CD14-positive monocyte (primary cell): ENCODE results near the gene TMEM30A. TPM values are rescaled to one million over a fixed set of nuclear protein-coding genes. Genes with fewer than 3 reads are reported as not detected.

Experiments
- DNase-seq, 3 donors: peaks; one replicate each; pipeline ENCODE4 v3.0.0-alpha.2; 2011 to 2022
- H2AFZ ChIP-seq: 2 replicates; pipeline ENCODE4 v1.6.0; 2012; ENCODE audit warnings: mild to moderate bottlenecking, low read depth, low read length, inconsistent platforms; ENCODE audit not compliant: insufficient read depth, poor library complexity, severe bottlenecking
- H3K27ac ChIP-seq, 2 donors: 1 replicate in 1 of 2; 2 replicates in 1 of 2; pipeline ENCODE4 v1.5.1; 2012 to 2013; ENCODE audit warnings: low read length in 2 of 2, control low read depth in 1 of 2, inconsistent platforms in 1 of 2, low read depth in 1 of 2, mild to moderate bottlenecking in 1 of 2
- H3K27me3 ChIP-seq, 2 donors: one replicate each; pipeline versions ENCODE4 v1.6.0 to v1.6.1; 2011 to 2013; ENCODE audit warnings: low read length in 2 of 2; ENCODE audit not compliant: control insufficient read depth in 2 of 2, insufficient read depth in 2 of 2
- H3K36me3 ChIP-seq, 2 donors: replicated peaks in 1 of 2; 1 replicate in 1 of 2; 2 replicates in 1 of 2; pipeline versions ENCODE4 v1.5.1 to v1.6.1; 2012 to 2013; ENCODE audit warnings: low read length in 2 of 2, control low read depth in 1 of 2, inconsistent platforms in 1 of 2, mild to moderate bottlenecking in 1 of 2; ENCODE audit not compliant: insufficient read depth in 2 of 2, control insufficient read depth in 1 of 2
- H3K4me1 ChIP-seq, 2 donors: 1 replicate in 1 of 2; 2 replicates in 1 of 2; pipeline versions ENCODE4 v1.5.1 to v1.6.1; 2012 to 2013; ENCODE audit warnings: low read length in 2 of 2, control low read depth in 1 of 2, inconsistent platforms in 1 of 2, mild to moderate bottlenecking in 1 of 2, moderate library complexity in 1 of 2; ENCODE audit not compliant: insufficient read depth in 2 of 2, control insufficient read depth in 1 of 2
- H3K4me2 ChIP-seq: replicated peaks from 2 replicates; pipeline ENCODE3; 2012; ENCODE audit warnings: low read length, moderate library complexity, mild to moderate bottlenecking; ENCODE audit not compliant: poor library complexity, severe bottlenecking; ENCODE audit errors: extremely low read depth
- H3K4me3 ChIP-seq, 3 experiments: fragments of 200-600 bp in 1 of 3; sonication (generic) in 1 of 3; replicated peaks in 1 of 3; 1 replicate in 2 of 3; 2 replicates in 1 of 3; pipeline ENCODE4 v1.5.1; 2011 to 2013; ENCODE audit warnings: low read length in 3 of 3, mild to moderate bottlenecking in 3 of 3, control low read depth in 2 of 3, low read depth in 2 of 3, inconsistent platforms in 1 of 3, moderate library complexity in 1 of 3
- H3K79me2 ChIP-seq: 2 replicates; pipeline ENCODE4 v1.6.0; 2012; ENCODE audit warnings: mild to moderate bottlenecking, control low read depth, inconsistent platforms, low read length, moderate library complexity; ENCODE audit not compliant: insufficient read depth
- H3K9ac ChIP-seq: 2 replicates; pipeline ENCODE4 v1.6.0; 2017; ENCODE audit warnings: low read length, mild to moderate bottlenecking; ENCODE audit not compliant: insufficient read depth, poor library complexity, severe bottlenecking
- H3K9me3 ChIP-seq, 2 donors: replicated peaks in 1 of 2; 1 replicate in 1 of 2; 2 replicates in 1 of 2; pipeline versions ENCODE4 v1.5.1 to v1.6.1; 2012 to 2013; ENCODE audit warnings: low read length in 2 of 2, control low read depth in 1 of 2; ENCODE audit not compliant: control insufficient read depth in 1 of 2, insufficient read depth in 1 of 2
- H4K20me1 ChIP-seq: 2 replicates; pipeline ENCODE4 v1.6.0; 2012; ENCODE audit warnings: mild to moderate bottlenecking, low read length, control low read depth, moderate library complexity; ENCODE audit not compliant: insufficient read depth
- H3K27ac Mint-ChIP-seq, 7 donors: one replicate each; pipeline ENCODE4 v1.8.0; 2020; ENCODE audit warnings: mild to moderate bottlenecking in 7 of 7, mixed read lengths in 7 of 7, moderate library complexity in 6 of 7, inconsistent platforms in 2 of 7
- H3K27me3 Mint-ChIP-seq, 3 donors: one replicate each; pipeline ENCODE4 v1.8.0; 2021 to 2022; ENCODE audit warnings: low read depth in 3 of 3, mild to moderate bottlenecking in 3 of 3, mixed read lengths in 3 of 3, moderate library complexity in 3 of 3, inconsistent platforms in 1 of 3
- H3K36me3 Mint-ChIP-seq, 2 donors: one replicate each; pipeline ENCODE4 v1.8.0; 2020; ENCODE audit warnings: mixed read lengths in 2 of 2, inconsistent platforms in 1 of 2, mild to moderate bottlenecking in 1 of 2
- H3K4me1 Mint-ChIP-seq: one replicate; pipeline ENCODE4 v1.8.0; 2020; ENCODE audit warnings: mild to moderate bottlenecking, mixed read lengths
- H3K4me3 Mint-ChIP-seq, 2 donors: one replicate each; pipeline ENCODE4 v1.8.0; 2020; ENCODE audit warnings: mild to moderate bottlenecking in 2 of 2, mixed read lengths in 2 of 2, moderate library complexity in 1 of 2
- H3K9me3 Mint-ChIP-seq, 7 donors: one replicate each; pipeline ENCODE4 v1.8.0; 2020 to 2022; ENCODE audit warnings: mixed read lengths in 7 of 7, mild to moderate bottlenecking in 6 of 7, moderate library complexity in 6 of 7, inconsistent platforms in 2 of 7
- WGBS: methylation state at CpG from one replicate; pipeline ENCODE4 v1.1.5; 2013; ENCODE audit warnings: missing lambda C conversion rate; ENCODE audit not compliant: insufficient coverage; 5-methylcytosine and 5-hydroxymethylcytosine counted together
- intact Hi-C, 2 donors: fragments of 100-400 bp; cut with micrococcal nuclease; formaldehyde crosslinking; loops; one replicate each; pipeline versions ENCODE4 v1.15.0 to v1.15.1; 2023
- polyA plus RNA-seq, 3 donors: library from polyadenylated mRNA; depleted of rRNA in 1 of 3; unstranded in 2 of 3; stranded (reverse) in 1 of 3; fragments of 300-500 nt in 2 of 3; fragments of >200 nt in 1 of 3; fragmentation: Illumina TruSeq in 2 of 3; gene quantifications; 1 replicate in 2 of 3; 2 replicates in 1 of 3; pipeline ENCODE4 v1.2.3, GENCODE V29; 2012 to 2021
- TF ChIP-seq, protein P1 (sequence below): fragments of 200-600 bp; IDR thresholded peaks from one replicate; pipeline ENCODE4 v1.8.0; 2022; ENCODE audit warnings: antibody characterized with exemption, mild to moderate bottlenecking

TMEM30A gene
- polyA plus RNA-seq, 3 donors = 12.2 to 101 (median 70.6) TPM

GRCh38 chr6:75291744-75292143 is 7.2 kb upstream of the TMEM30A start:
- Mint-ChIP-seq H3K27me3 (no peaks in the 10 kb centered on the region), H3K36me3 (peaks cover 2 to 10% of the 10 kb centered on the region in 2 donors), H3K9me3 (no peaks in the 10 kb centered on the region), H3K4me1 (peaks cover 16% of the 10 kb centered on the region), H3K27ac (no peak overlapping the region), H3K4me3 (no peak overlapping the region)
- intact Hi-C loops = no loop called here
- H4K20me1 ChIP-seq = no peaks in the 10 kb centered on the region
- no peaks in the 10 kb centered on the region for H3K9me3 ChIP-seq
- H3K27me3 ChIP-seq = no peaks in the 10 kb centered on the region
- no peak for DNase-seq
- peaks cover 0 to 13% of the 10 kb centered on the region in 2 donors for H3K4me1 ChIP-seq
- no peak overlapping the region for H3K4me3 ChIP-seq
- no peak overlapping the region for H3K27ac ChIP-seq
- H3K9ac ChIP-seq = no peak overlapping the region
- H2AFZ ChIP-seq = no peak overlapping the region
- TF ChIP-seq, protein P1, sequence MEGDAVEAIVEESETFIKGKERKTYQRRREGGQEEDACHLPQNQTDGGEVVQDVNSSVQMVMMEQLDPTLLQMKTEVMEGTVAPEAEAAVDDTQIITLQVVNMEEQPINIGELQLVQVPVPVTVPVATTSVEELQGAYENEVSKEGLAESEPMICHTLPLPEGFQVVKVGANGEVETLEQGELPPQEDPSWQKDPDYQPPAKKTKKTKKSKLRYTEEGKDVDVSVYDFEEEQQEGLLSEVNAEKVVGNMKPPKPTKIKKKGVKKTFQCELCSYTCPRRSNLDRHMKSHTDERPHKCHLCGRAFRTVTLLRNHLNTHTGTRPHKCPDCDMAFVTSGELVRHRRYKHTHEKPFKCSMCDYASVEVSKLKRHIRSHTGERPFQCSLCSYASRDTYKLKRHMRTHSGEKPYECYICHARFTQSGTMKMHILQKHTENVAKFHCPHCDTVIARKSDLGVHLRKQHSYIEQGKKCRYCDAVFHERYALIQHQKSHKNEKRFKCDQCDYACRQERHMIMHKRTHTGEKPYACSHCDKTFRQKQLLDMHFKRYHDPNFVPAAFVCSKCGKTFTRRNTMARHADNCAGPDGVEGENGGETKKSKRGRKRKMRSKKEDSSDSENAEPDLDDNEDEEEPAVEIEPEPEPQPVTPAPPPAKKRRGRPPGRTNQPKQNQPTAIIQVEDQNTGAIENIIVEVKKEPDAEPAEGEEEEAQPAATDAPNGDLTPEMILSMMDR = no peak
- H3K4me2 ChIP-seq = no peak overlapping the region
- no CpG with 5 or more reads among the region's 1 CpG for WGBS
- no peaks in the 10 kb centered on the region for H3K36me3 ChIP-seq
- peaks cover 9% of the 10 kb centered on the region for H3K79me2 ChIP-seq

- no peak overlapping the region for H3K4me3 Mint-ChIP-seq
- Histone ChIP-seq H3K9ac (no peak overlapping the region), H3K4me3 (no peak overlapping the region), H3K4me2 (no peak overlapping the region), H3K36me3 (no peaks in the 10 kb centered on the region), H3K9me3 (no peaks in the 10 kb centered on the region), H3K27me3 (no peaks in the 10 kb centered on the region), H3K27ac (no peak overlapping the region), H2AFZ (no peak overlapping the region), H3K4me1 (peaks cover 0 to 13% of the 10 kb centered on the region in 2 donors), H4K20me1 (no peaks in the 10 kb centered on the region), H3K79me2 (peaks cover 13% of the 10 kb centered on the region)
- no peaks in the 10 kb centered on the region for H3K27me3 Mint-ChIP-seq
- H3K27ac Mint-ChIP-seq = no peak overlapping the region
- TF ChIP-seq, protein P1 = no peak
- H3K36me3 Mint-ChIP-seq = peaks cover 2 to 10% of the 10 kb centered on the region in 2 donors
- DNase-seq = no peak
- intact Hi-C loops = no loop called here
- no CpG with 5 or more reads among the region's 2 CpGs for WGBS
- no peaks in the 10 kb centered on the region for H3K9me3 Mint-ChIP-seq
- H3K4me1 Mint-ChIP-seq = peaks cover 20% of the 10 kb centered on the region
These were observed 6.7 kb upstream of the TMEM30A start for GRCh38 chr6:75291331-75291730.
